H1 (cell line): ENCODE data around the gene GNAL. TPM values are rescaled to one million over a fixed set of nuclear protein-coding genes. Genes with fewer than 3 reads are reported as not detected.

Source experiments
- CHD1 ChIP-seq: IDR thresholded peaks from 2 replicates; pipeline ENCODE4 v1.6.1; 2012; ENCODE audit warnings: low read depth, low read length, improper control_type of control experiment
- CHD2 ChIP-seq: IDR thresholded peaks from 2 replicates; pipeline ENCODE4 v1.6.1; 2012; ENCODE audit warnings: low read length, improper control_type of control experiment
- HDAC2 ChIP-seq, 2 experiments: fragments of 300-600 bp in 1 of 2; sonication (generic) in 1 of 2; IDR thresholded peaks; 2 replicates each; pipeline ENCODE4 v1.6.1; 2011 to 2012; ENCODE audit warnings: low read depth in 2 of 2, low read length in 2 of 2, mild to moderate bottlenecking in 2 of 2, moderate library complexity in 2 of 2, borderline replicate concordance in 1 of 2, inconsistent platforms in 1 of 2
- PHF8 ChIP-seq: fragments of 200-600 bp; sonication (generic); conservative IDR thresholded peaks from 2 replicates; pipeline ENCODE4 v1.7.1; 2012; ENCODE audit warnings: low read depth, mild to moderate bottlenecking, inconsistent platforms, low read length, moderate library complexity
- RXRA ChIP-seq: IDR thresholded peaks from 2 replicates; pipeline ENCODE4 v1.6.1; 2011; ENCODE audit warnings: low read depth, mild to moderate bottlenecking, low read length, moderate library complexity; ENCODE audit not compliant: insufficient read depth
- polyA plus RNA-seq, 7 experiments: library from polyadenylated mRNA; depleted of rRNA in 3 of 7; stranded (reverse) in 5 of 7; unstranded in 2 of 7; fragments of >200 nt in 5 of 7; fragments of 200-250 nt in 2 of 7; gene quantifications; 1 replicate in 5 of 7; 2 replicates in 1 of 7; 4 replicates in 1 of 7; pipeline versions ENCODE4 v1.2.1 to v1.2.3, GENCODE V29; 2011 to 2013; ENCODE audit warnings: missing spikeins in 2 of 7, mixed read lengths in 2 of 7
- total RNA-seq: library from RNA; stranded (reverse); fragmentation: NEBNext Ultra II Directional; extraction: Animal tissue kit (Norgen Biotek cat#: 25700); gene quantifications from 2 replicates; pipeline ENCODE4 v1.2.1, GENCODE V29; 2021

The GNAL gene
- total and polyA plus RNA-seq, 2 of the 8 experiments (the other 6 are each of a cell fraction or from before 2014, with no cell fraction given) = 13.2 to 18.3 TPM

DNA sequence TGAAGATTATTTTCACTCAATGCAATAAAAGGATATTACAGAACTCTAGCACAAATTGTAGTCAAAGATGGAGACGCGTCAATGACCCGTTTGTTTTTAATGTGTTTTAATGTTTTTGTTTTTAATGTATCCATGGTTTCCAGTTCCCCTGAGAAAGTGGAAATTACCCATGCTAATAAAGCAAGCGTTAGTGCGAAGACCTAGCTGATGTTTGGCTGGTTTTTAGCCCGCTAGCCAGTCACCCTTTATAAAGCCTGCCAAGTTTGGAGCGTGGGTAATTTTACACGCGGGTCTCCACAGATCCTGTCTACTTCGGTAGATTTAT lies 161.7 kb downstream of the GNAL start (continued):
- TF ChIP-seq CHD1 (no peak), HDAC2 (IDR thresholded peaks at IDR 0.05; ENCODE audit: borderline replicate concordance in 1 of 2, low read depth in 2 of 2, low read length in 2 of 2) (no peak), PHF8 (no peak), RXRA (no peak), CHD2 (no peak)
